PC-9 (cell line): ENCODE measurements around the gene CNTN4. TPM values are rescaled to one million over a fixed set of nuclear protein-coding genes. Genes with fewer than 3 reads are reported as not detected.

Experiments used
- BruUV-seq: library from RNA; stranded (reverse); fragments of 400-500 nt; replicated peaks from 2 replicates; lab custom pipeline; 2021; lab: Mats Ljungman, UMichigan
- CTCF ChIA-PET: fragments of 300-600 bp; sonication (Branson Sonifier 250); formaldehyde crosslinking; loops from one replicate; lab custom pipeline; 2022; ENCODE audit warnings: antibody characterized with exemption; lab: Charles Lee
- POLR2A ChIA-PET: fragments of 300-600 bp; sonication (Branson Sonifier 250); formaldehyde crosslinking; loops from one replicate; lab custom pipeline; 2022; ENCODE audit warnings: antibody characterized with exemption; ENCODE audit not compliant: unreplicated experiment; lab: Charles Lee
- DNase-seq, 2 experiments: peaks; one replicate each; pipeline versions ENCODE4 v3.0.0 to v3.0.0-alpha.2; 2015 to 2022; ENCODE audit warnings: mixed read lengths in 1 of 2
- H2AFZ ChIP-seq: fragments of 200-600 bp; sonication (generic); 2 replicates; pipeline ENCODE4 v1.8.1; 2017; ENCODE audit warnings: antibody characterized with exemption
- H3F3A ChIP-seq: fragments of 200-600 bp; sonication (generic); 2 replicates; pipeline ENCODE4 v1.8.1; 2017; ENCODE audit warnings: antibody characterized with exemption, mild to moderate bottlenecking, low read depth; ENCODE audit not compliant: insufficient read depth
- H3K27ac ChIP-seq: fragments of 200-600 bp; sonication (generic); 2 replicates; pipeline ENCODE4 v1.6.1; 2016; ENCODE audit warnings: mixed run types
- H3K27me3 ChIP-seq: fragments of 200-600 bp; sonication (generic); 2 replicates; pipeline ENCODE4 v1.6.1; 2016; ENCODE audit warnings: low read depth, mixed run types; ENCODE audit not compliant: insufficient read depth
- H3K36me3 ChIP-seq: fragments of 200-600 bp; sonication (generic); 2 replicates; pipeline ENCODE4 v1.6.1; 2016; ENCODE audit warnings: low read depth, mixed run types
- H3K4me1 ChIP-seq: fragments of 200-600 bp; sonication (generic); replicated peaks from 2 replicates; pipeline ENCODE4 v1.6.1; 2016; ENCODE audit warnings: mixed run types; ENCODE audit not compliant: insufficient read depth
- H3K4me2 ChIP-seq: fragments of 200-600 bp; sonication (generic); 2 replicates; pipeline ENCODE4 v1.6.1; 2017; ENCODE audit warnings: mixed run types
- H3K4me3 ChIP-seq: fragments of 200-600 bp; sonication (generic); 2 replicates; pipeline ENCODE4 v1.6.1; 2016; ENCODE audit warnings: mixed run types
- H3K79me2 ChIP-seq: fragments of 200-600 bp; sonication (generic); 2 replicates; pipeline ENCODE4 v1.6.1; 2017; ENCODE audit warnings: low read depth, mixed run types
- H3K9me2 ChIP-seq: fragments of 200-600 bp; sonication (generic); 2 replicates; pipeline ENCODE4 v1.8.1; 2017; ENCODE audit warnings: mild to moderate bottlenecking; ENCODE audit not compliant: insufficient read depth
- H3K9me3 ChIP-seq: fragments of 200-600 bp; sonication (generic); 2 replicates; pipeline ENCODE4 v1.8.1; 2016; ENCODE audit warnings: low read depth; ENCODE audit not compliant: insufficient read depth
- H4K20me1 ChIP-seq: fragments of 200-600 bp; sonication (generic); 2 replicates; pipeline ENCODE4 v1.8.1; 2017; ENCODE audit not compliant: insufficient read depth
- EZH2 ChIP-seq: fragments of 200-600 bp; sonication (generic); IDR thresholded peaks from 2 replicates; pipeline ENCODE4 v1.8.0; 2017; ENCODE audit warnings: antibody characterized with exemption, low read depth
- intact Hi-C: fragments of 100-400 bp; cut with micrococcal nuclease; formaldehyde crosslinking; loops from one replicate; pipeline ENCODE4 v1.10.0; 2022; ENCODE audit not compliant: unreplicated experiment
- total RNA-seq: library from RNA; stranded (reverse); gene quantifications from 2 replicates; pipeline ENCODE4 v1.2.3, GENCODE V29; 2021
- TF ChIP-seq, protein P1 (sequence below): fragments of 200-600 bp; sonication (generic); conservative IDR thresholded peaks from 2 replicates; pipeline ENCODE4 v1.6.1; 2017; ENCODE audit warnings: mixed run types, antibody characterized with exemption, mild to moderate bottlenecking, moderate library complexity

Gene CNTN4
- total RNA-seq, 1 experiment from 2014 or later: not detected

GRCh38 chr3:2303566-2303965, 204.9 kb downstream of the CNTN4 start:
- Histone ChIP-seq H3K9me2 (no peaks in the 10 kb centered on the region), H3K4me3 (no peak overlapping the region), H3K27me3 (no peaks in the 10 kb centered on the region), H3F3A (no peaks in the 10 kb centered on the region), H3K79me2 (no peaks in the 10 kb centered on the region), H4K20me1 (no peaks in the 10 kb centered on the region), H3K4me1 (no peaks in the 10 kb centered on the region), H3K36me3 (no peaks in the 10 kb centered on the region), H3K27ac (no peak overlapping the region), H3K9me3 (no peaks in the 10 kb centered on the region), H3K4me2 (no peak overlapping the region), H2AFZ (no peak overlapping the region)
- intact Hi-C loops: no loop called here
- CTCF ChIA-PET: no interaction called here
- no peak for TF ChIP-seq EZH2
- TF ChIP-seq, protein P1, sequence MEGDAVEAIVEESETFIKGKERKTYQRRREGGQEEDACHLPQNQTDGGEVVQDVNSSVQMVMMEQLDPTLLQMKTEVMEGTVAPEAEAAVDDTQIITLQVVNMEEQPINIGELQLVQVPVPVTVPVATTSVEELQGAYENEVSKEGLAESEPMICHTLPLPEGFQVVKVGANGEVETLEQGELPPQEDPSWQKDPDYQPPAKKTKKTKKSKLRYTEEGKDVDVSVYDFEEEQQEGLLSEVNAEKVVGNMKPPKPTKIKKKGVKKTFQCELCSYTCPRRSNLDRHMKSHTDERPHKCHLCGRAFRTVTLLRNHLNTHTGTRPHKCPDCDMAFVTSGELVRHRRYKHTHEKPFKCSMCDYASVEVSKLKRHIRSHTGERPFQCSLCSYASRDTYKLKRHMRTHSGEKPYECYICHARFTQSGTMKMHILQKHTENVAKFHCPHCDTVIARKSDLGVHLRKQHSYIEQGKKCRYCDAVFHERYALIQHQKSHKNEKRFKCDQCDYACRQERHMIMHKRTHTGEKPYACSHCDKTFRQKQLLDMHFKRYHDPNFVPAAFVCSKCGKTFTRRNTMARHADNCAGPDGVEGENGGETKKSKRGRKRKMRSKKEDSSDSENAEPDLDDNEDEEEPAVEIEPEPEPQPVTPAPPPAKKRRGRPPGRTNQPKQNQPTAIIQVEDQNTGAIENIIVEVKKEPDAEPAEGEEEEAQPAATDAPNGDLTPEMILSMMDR: no peak
- POLR2A ChIA-PET: no interaction called here
- BruUV-seq: no TSS peak
- no peak for DNase-seq

DNA sequence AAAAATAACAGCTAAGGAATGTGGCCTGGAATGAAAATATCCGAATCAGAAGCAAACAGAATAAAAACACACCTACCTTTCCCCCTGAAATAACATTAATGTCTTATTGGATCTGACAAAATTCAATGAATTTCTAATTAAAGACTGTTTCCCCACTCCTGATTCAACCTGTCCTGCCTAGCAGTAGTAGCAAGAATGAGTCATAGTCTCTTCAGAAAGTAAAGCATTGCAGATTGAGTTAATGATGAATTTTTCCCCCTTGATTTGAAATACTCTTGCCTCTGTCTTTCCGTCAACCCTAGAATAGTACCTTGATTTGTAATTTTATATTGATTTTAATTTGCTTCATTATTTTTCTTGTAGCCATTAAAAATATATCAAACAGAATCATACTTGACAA, 212.4 kb downstream of the CNTN4 start:
- CTCF ChIA-PET: no interaction called here

DNA sequence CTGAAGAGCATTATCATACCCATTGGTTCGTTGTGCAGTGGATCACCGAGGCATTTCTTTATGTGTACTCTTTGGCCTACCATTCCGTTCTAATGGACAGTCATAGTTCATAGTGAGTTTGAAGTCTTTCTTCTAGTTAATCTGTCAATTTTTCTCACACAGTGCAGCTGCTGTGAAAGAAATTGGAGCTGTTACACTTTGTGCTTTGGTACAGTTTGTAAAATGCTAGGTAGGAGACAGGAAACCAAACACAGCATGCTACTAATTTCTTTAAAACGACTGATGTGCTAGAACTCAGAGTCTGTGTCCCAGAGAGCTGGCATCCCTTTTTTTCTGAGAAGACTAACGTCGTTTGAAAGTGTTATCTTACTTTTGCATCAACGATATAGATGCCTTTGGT, 218.9 kb downstream of the CNTN4 start:
- Histone ChIP-seq H3K9me2 (no peaks in the 10 kb centered on the region), H3F3A (no peaks in the 10 kb centered on the region), H3K9me3 (no peaks in the 10 kb centered on the region), H2AFZ (no peak overlapping the region), H3K4me3 (no peak overlapping the region), H3K4me1 (no peaks in the 10 kb centered on the region), H4K20me1 (no peaks in the 10 kb centered on the region), H3K4me2 (no peak overlapping the region), H3K27ac (no peak overlapping the region), H3K79me2 (no peaks in the 10 kb centered on the region), H3K27me3 (no peaks in the 10 kb centered on the region), H3K36me3 (no peaks in the 10 kb centered on the region)
- no TSS peak for BruUV-seq
- ChIA-PET POLR2A (no interaction called here), CTCF (no interaction called here)
- intact Hi-C loops: no loop called here
- no peak for DNase-seq
- TF ChIP-seq EZH2: no peak
- TF ChIP-seq, protein P1: no peak

More for the DNA sequence above, 212.4 kb downstream of the CNTN4 start:
- Histone ChIP-seq H3K4me2 (no peak overlapping the region), H3K36me3 (no peaks in the 10 kb centered on the region), H4K20me1 (no peaks in the 10 kb centered on the region), H3K4me3 (no peak overlapping the region), H3K27ac (no peak overlapping the region), H3K79me2 (no peaks in the 10 kb centered on the region), H3F3A (no peaks in the 10 kb centered on the region), H2AFZ (no peak overlapping the region), H3K9me2 (no peaks in the 10 kb centered on the region), H3K9me3 (no peaks in the 10 kb centered on the region), H3K27me3 (no peaks in the 10 kb centered on the region), H3K4me1 (no peaks in the 10 kb centered on the region)
- POLR2A ChIA-PET: no interaction called here
- DNase-seq: no peak
- BruUV-seq: no TSS peak
- intact Hi-C loops: no loop called here
- TF ChIP-seq, protein P1: no peak
- no peak for TF ChIP-seq EZH2
